ENCODE measurements around the gene DCST2.

GRCh38 chr1:155080312-155081228, 47.0 kb upstream of the DCST2 start:
- TF ChIP-seq CTCF (IDR thresholded peaks at IDR 0.05 in 2 of 3, conservative IDR thresholded peaks at IDR 0.05 in 1 of 3; ENCODE audit: control insufficient read depth in 2 of 3, extremely low read depth in 1 of 3, insufficient read depth in 1 of 3, low read depth in 3 of 3, low read length in 3 of 3): no peak
- no peak for TF ChIP-seq SPI1 (IDR thresholded peaks at IDR 0.05; ENCODE audit: borderline replicate concordance, insufficient read depth, low read depth, low read length)
- no peak for TF ChIP-seq FOXK2 (IDR thresholded peaks at IDR 0.05)
- TF ChIP-seq BACH1 (IDR thresholded peaks at IDR 0.05; ENCODE audit: borderline replicate concordance): peak; percentile 35; the same call in 1 of the 2 replicates
- TF ChIP-seq SP1 (IDR thresholded peaks at IDR 0.05; ENCODE audit: low read depth, low read length): no peak
- TF ChIP-seq YY1 (IDR thresholded peaks at IDR 0.05; ENCODE audit: low read depth, low read length): no peak
- TF ChIP-seq TAF1 (IDR thresholded peaks at IDR 0.05; ENCODE audit: borderline replicate concordance, low read depth, low read length): no peak
- no peak for TF ChIP-seq POLR2A (IDR thresholded peaks at IDR 0.05; ENCODE audit: low read depth, low read length)
- no peak for TF ChIP-seq STAT1 (conservative IDR thresholded peaks at IDR 0.05)
